Measurements from ENCODE around the gene DAP3.

GRCh38 chr1:155680531-155680930, 8.4 kb upstream of the DAP3 start:
- TF ChIP-seq CTCF (IDR thresholded peaks at IDR 0.05) (no peak), EP300 (IDR thresholded peaks at IDR 0.05) (no peak)

Data from stomach (tissue), 4 donors.